SK-N-SH (cell line): ENCODE data around the gene COL23A1. TPM values are rescaled to one million over a fixed set of nuclear protein-coding genes. Genes with fewer than 3 reads are reported as not detected.

ENCODE experiments used
- CTCF ChIA-PET: fragments of 300-600, 350-600 bp; formaldehyde crosslinking; extraction: SDS; loops from one replicate; lab custom pipeline; 2021; lab: Yijun Ruan, JAX
- POLR2A ChIA-PET: fragments of 350-600 bp; sonication (Branson Sonifier 250); formaldehyde crosslinking; extraction: SDS; loops from one replicate; lab custom pipeline; 2020; ENCODE audit warnings: antibody characterized with exemption, inconsistent platforms; lab: Yijun Ruan, JAX
- DNase-seq: peaks from one replicate; pipeline ENCODE4 v3.0.0; 2012
- H2AFZ ChIP-seq: fragments of 200-600 bp; sonication (generic); 2 replicates; pipeline ENCODE4 v1.8.1; 2016; ENCODE audit warnings: antibody characterized with exemption, mild to moderate bottlenecking, low read depth
- H3F3A ChIP-seq: fragments of 200-600 bp; sonication (generic); replicated peaks from 2 replicates; pipeline ENCODE3; 2016; ENCODE audit warnings: antibody characterized with exemption, mild to moderate bottlenecking; ENCODE audit not compliant: insufficient read depth
- H3K27ac ChIP-seq, 2 experiments: fragments of 200-500 bp in 1 of 2; fragments of 200-600 bp in 1 of 2; sonication (Bioruptor generic) in 1 of 2; sonication (generic), shearing (Covaris generic) in 1 of 2; 2 replicates each; pipeline versions ENCODE4 v1.5.1 to v1.6.1; 2014 to 2016; ENCODE audit warnings: low read depth in 2 of 2, inconsistent platforms in 1 of 2, low read length in 1 of 2, mild to moderate bottlenecking in 1 of 2, mixed read lengths in 1 of 2
- H3K27me3 ChIP-seq: fragments of 200-600 bp; sonication (generic), shearing (Covaris generic); 2 replicates; pipeline ENCODE4 v1.6.1; 2016; ENCODE audit warnings: mixed run types; ENCODE audit not compliant: insufficient read depth
- H3K36me3 ChIP-seq, 2 experiments: fragments of 200-500 bp in 1 of 2; fragments of 200-600 bp in 1 of 2; sonication (Bioruptor generic) in 1 of 2; sonication (generic) in 1 of 2; replicated peaks in 1 of 2; 2 replicates each; pipeline versions ENCODE3 to v1.5.1; 2014 to 2016; ENCODE audit warnings: low read length in 1 of 2, mild to moderate bottlenecking in 1 of 2; ENCODE audit not compliant: insufficient read depth in 2 of 2, control insufficient read depth in 1 of 2
- H3K4me1 ChIP-seq, 2 experiments: fragments of 200-500 bp in 1 of 2; fragments of 200-600 bp in 1 of 2; sonication (Bioruptor generic) in 1 of 2; sonication (generic), shearing (Covaris generic) in 1 of 2; 2 replicates each; pipeline versions ENCODE4 v1.5.1 to v1.6.1; 2014 to 2016; ENCODE audit warnings: low read depth in 1 of 2, low read length in 1 of 2, mixed run types in 1 of 2; ENCODE audit not compliant: insufficient read depth in 2 of 2, control insufficient read depth in 1 of 2
- H3K4me2 ChIP-seq: fragments of 200-600 bp; sonication (generic), shearing (Covaris generic); 2 replicates; pipeline ENCODE4 v1.6.1; 2017; ENCODE audit warnings: mixed run types
- H3K4me3 ChIP-seq, 2 experiments: fragments of 200-500 bp in 1 of 2; fragments of 200-600 bp in 1 of 2; sonication (Bioruptor generic) in 1 of 2; sonication (generic), shearing (Covaris generic) in 1 of 2; 2 replicates each; pipeline versions ENCODE4 v1.5.1 to v1.8.1; 2014 to 2016; ENCODE audit warnings: low read depth in 2 of 2, inconsistent platforms in 1 of 2, low read length in 1 of 2, mild to moderate bottlenecking in 1 of 2, mixed read lengths in 1 of 2, moderate library complexity in 1 of 2
- H3K79me2 ChIP-seq: fragments of 200-600 bp; sonication (generic); 2 replicates; pipeline ENCODE4 v1.8.1; 2017; ENCODE audit warnings: mild to moderate bottlenecking; ENCODE audit not compliant: insufficient read depth
- H3K9ac ChIP-seq: fragments of 200-600 bp; sonication (generic); 2 replicates; pipeline ENCODE4 v1.6.1; 2017; ENCODE audit warnings: mixed run types
- H3K9me2 ChIP-seq: fragments of 200-600 bp; sonication (generic); 2 replicates; pipeline ENCODE4 v1.6.1; 2017; ENCODE audit warnings: mixed run types
- H3K9me3 ChIP-seq: fragments of 200-600 bp; sonication (generic); 2 replicates; pipeline ENCODE4 v1.6.1; 2017; ENCODE audit warnings: mixed run types, mild to moderate bottlenecking, moderate library complexity
- H4K20me1 ChIP-seq: fragments of 200-600 bp; sonication (generic); 2 replicates; pipeline ENCODE4 v1.6.1; 2017; ENCODE audit warnings: mild to moderate bottlenecking, mixed run types; ENCODE audit not compliant: insufficient read depth
- CHD2 ChIP-seq: fragments of 150-350 bp; IDR thresholded peaks from 2 replicates; pipeline ENCODE4 v1.6.1; 2018; ENCODE audit warnings: low read length; ENCODE audit not compliant: partially characterized antibody
- EZH2phosphoT487 ChIP-seq: fragments of 200-600 bp; sonication (generic); IDR thresholded peaks from 2 replicates; pipeline ENCODE4 v1.6.1; 2017; ENCODE audit warnings: low read depth, mixed run types, mild to moderate bottlenecking, antibody characterized with exemption, moderate library complexity, borderline replicate concordance
- FOSL2 ChIP-seq: IDR thresholded peaks from 2 replicates; pipeline ENCODE4 v1.4.0; 2012; ENCODE audit warnings: low read depth, mild to moderate bottlenecking, moderate library complexity, borderline replicate concordance
- FOXM1 ChIP-seq: IDR thresholded peaks from 2 replicates; pipeline ENCODE4 v1.4.0; 2012; ENCODE audit warnings: low read depth, mild to moderate bottlenecking
- GATA2 ChIP-seq: sonication (generic); formaldehyde crosslinking; IDR thresholded peaks from 2 replicates; pipeline ENCODE4 v1.5.0; 2020; ENCODE audit warnings: mild to moderate bottlenecking, missing genetic modification reagents
- MAX ChIP-seq: IDR thresholded peaks from 2 replicates; pipeline ENCODE4 v1.4.0; 2012; ENCODE audit warnings: low read depth
- MEF2A ChIP-seq: IDR thresholded peaks from 2 replicates; pipeline ENCODE4 v1.4.0; 2012; ENCODE audit warnings: low read depth, borderline replicate concordance
- MXI1 ChIP-seq: IDR thresholded peaks from 2 replicates; pipeline ENCODE4 v1.6.1; 2012; ENCODE audit warnings: mild to moderate bottlenecking, low read depth, low read length, improper control_type of control experiment
- NFIC ChIP-seq: IDR thresholded peaks from 2 replicates; pipeline ENCODE4 v1.4.0; 2012; ENCODE audit warnings: borderline replicate concordance
- NRF1 ChIP-seq: IDR thresholded peaks from 2 replicates; pipeline ENCODE4 v1.6.1; 2012; ENCODE audit warnings: low read depth, mild to moderate bottlenecking, low read length
- RAD21 ChIP-seq: IDR thresholded peaks from 2 replicates; pipeline ENCODE4 v1.6.1; 2012; ENCODE audit warnings: mild to moderate bottlenecking, low read length
- RCOR1 ChIP-seq: fragments of 150-350 bp; IDR thresholded peaks from 2 replicates; pipeline ENCODE4 v1.6.1; 2017; ENCODE audit warnings: antibody characterized with exemption, low read length
- TCF12 ChIP-seq: IDR thresholded peaks from 2 replicates; pipeline ENCODE4 v1.4.0; 2012
- TEAD4 ChIP-seq: IDR thresholded peaks from 2 replicates; pipeline ENCODE4 v1.4.0; 2012; ENCODE audit warnings: mild to moderate bottlenecking, borderline replicate concordance; ENCODE audit not compliant: insufficient read depth
- ZBTB33 ChIP-seq: IDR thresholded peaks from 2 replicates; pipeline ENCODE4 v1.4.0; 2012; ENCODE audit warnings: low read depth, borderline replicate concordance
- WGBS: methylation state at CpG from one replicate; pipeline ENCODE4 v1.1.6; 2017; ENCODE audit warnings: low lambda C conversion rate; 5-methylcytosine and 5-hydroxymethylcytosine counted together
- polyA plus RNA-seq, 3 experiments: library from polyadenylated mRNA; depleted of rRNA; stranded (reverse); fragments of >200 nt; gene quantifications; 2 replicates each; pipeline ENCODE4 v1.2.3, GENCODE V29; 2012
- TF ChIP-seq, protein P1 (sequence below): IDR thresholded peaks from 2 replicates; pipeline ENCODE4 v1.6.1; 2012; ENCODE audit warnings: mild to moderate bottlenecking, low read depth, low read length, moderate library complexity
- TF ChIP-seq, protein P2 (sequence below): IDR thresholded peaks from 2 replicates; pipeline ENCODE4; 2012
- TF ChIP-seq, protein P3 (sequence below): fragments of 200-600 bp; sonication (generic); IDR thresholded peaks from 2 replicates; pipeline ENCODE4 v1.6.1; 2017; ENCODE audit warnings: antibody characterized with exemption, mild to moderate bottlenecking, moderate library complexity

The COL23A1 gene
- polyA plus RNA-seq, 1 of the 3 experiments (the other 2 are of a cell fraction) = 0.10 TPM

- H3K9ac ChIP-seq = no peak overlapping the region
- H3K79me2 ChIP-seq = no peaks in the 10 kb centered on the region
- no peak overlapping the region for H3K4me3 ChIP-seq
- TF ChIP-seq NRF1 = no peak
- TF ChIP-seq, protein P1, sequence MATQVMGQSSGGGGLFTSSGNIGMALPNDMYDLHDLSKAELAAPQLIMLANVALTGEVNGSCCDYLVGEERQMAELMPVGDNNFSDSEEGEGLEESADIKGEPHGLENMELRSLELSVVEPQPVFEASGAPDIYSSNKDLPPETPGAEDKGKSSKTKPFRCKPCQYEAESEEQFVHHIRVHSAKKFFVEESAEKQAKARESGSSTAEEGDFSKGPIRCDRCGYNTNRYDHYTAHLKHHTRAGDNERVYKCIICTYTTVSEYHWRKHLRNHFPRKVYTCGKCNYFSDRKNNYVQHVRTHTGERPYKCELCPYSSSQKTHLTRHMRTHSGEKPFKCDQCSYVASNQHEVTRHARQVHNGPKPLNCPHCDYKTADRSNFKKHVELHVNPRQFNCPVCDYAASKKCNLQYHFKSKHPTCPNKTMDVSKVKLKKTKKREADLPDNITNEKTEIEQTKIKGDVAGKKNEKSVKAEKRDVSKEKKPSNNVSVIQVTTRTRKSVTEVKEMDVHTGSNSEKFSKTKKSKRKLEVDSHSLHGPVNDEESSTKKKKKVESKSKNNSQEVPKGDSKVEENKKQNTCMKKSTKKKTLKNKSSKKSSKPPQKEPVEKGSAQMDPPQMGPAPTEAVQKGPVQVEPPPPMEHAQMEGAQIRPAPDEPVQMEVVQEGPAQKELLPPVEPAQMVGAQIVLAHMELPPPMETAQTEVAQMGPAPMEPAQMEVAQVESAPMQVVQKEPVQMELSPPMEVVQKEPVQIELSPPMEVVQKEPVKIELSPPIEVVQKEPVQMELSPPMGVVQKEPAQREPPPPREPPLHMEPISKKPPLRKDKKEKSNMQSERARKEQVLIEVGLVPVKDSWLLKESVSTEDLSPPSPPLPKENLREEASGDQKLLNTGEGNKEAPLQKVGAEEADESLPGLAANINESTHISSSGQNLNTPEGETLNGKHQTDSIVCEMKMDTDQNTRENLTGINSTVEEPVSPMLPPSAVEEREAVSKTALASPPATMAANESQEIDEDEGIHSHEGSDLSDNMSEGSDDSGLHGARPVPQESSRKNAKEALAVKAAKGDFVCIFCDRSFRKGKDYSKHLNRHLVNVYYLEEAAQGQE = no peak
- no peak for TF ChIP-seq TCF12
- no peak for TF ChIP-seq MXI1
- TF ChIP-seq, protein P2, sequence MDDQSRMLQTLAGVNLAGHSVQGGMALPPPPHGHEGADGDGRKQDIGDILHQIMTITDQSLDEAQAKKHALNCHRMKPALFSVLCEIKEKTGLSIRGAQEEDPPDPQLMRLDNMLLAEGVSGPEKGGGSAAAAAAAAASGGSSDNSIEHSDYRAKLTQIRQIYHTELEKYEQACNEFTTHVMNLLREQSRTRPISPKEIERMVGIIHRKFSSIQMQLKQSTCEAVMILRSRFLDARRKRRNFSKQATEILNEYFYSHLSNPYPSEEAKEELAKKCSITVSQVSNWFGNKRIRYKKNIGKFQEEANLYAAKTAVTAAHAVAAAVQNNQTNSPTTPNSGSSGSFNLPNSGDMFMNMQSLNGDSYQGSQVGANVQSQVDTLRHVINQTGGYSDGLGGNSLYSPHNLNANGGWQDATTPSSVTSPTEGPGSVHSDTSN = no peak
- TF ChIP-seq CHD2 = no peak
- no peak for TF ChIP-seq MAX
- no peak for TF ChIP-seq EZH2phosphoT487
- no peak for TF ChIP-seq NFIC
- no peak for TF ChIP-seq GATA2
- no peak for TF ChIP-seq RAD21
- no peak for TF ChIP-seq FOXM1
- TF ChIP-seq ZBTB33 = no peak
- no peak for TF ChIP-seq TEAD4
- no peak for TF ChIP-seq RCOR1
- TF ChIP-seq, protein P3, sequence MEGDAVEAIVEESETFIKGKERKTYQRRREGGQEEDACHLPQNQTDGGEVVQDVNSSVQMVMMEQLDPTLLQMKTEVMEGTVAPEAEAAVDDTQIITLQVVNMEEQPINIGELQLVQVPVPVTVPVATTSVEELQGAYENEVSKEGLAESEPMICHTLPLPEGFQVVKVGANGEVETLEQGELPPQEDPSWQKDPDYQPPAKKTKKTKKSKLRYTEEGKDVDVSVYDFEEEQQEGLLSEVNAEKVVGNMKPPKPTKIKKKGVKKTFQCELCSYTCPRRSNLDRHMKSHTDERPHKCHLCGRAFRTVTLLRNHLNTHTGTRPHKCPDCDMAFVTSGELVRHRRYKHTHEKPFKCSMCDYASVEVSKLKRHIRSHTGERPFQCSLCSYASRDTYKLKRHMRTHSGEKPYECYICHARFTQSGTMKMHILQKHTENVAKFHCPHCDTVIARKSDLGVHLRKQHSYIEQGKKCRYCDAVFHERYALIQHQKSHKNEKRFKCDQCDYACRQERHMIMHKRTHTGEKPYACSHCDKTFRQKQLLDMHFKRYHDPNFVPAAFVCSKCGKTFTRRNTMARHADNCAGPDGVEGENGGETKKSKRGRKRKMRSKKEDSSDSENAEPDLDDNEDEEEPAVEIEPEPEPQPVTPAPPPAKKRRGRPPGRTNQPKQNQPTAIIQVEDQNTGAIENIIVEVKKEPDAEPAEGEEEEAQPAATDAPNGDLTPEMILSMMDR = no peak
- no peak for TF ChIP-seq FOSL2
- TF ChIP-seq MEF2A = no peak
- TF ChIP-seq, all 33 proteins: peak for 0
- DNase-seq = no peak
- no peaks in the 10 kb centered on the region for H3K36me3 ChIP-seq
- H3K4me1 ChIP-seq = peaks cover 0 to 25% of the 10 kb centered on the region in 2 experiments; a peak in 1 of 4 replicates
- no peak overlapping the region for H2AFZ ChIP-seq
- no peak overlapping the region for H3K27ac ChIP-seq
- ChIA-PET POLR2A (no interaction called here), CTCF (interaction anchor here (1.0 to 1.5 kb wide), 2 partner anchors 18 to 45 kb away, joined by 5 to 6 read pairs; no protein-coding TSS in a partner anchor)
- no peaks in the 10 kb centered on the region for H4K20me1 ChIP-seq
- H3K9me2 ChIP-seq = no peaks in the 10 kb centered on the region
- no peaks in the 10 kb centered on the region for H3F3A ChIP-seq
- WGBS = 64% methylated on average over 7 of the region's 9 CpGs
- H3K27me3 ChIP-seq = no peaks in the 10 kb centered on the region
- H3K4me2 ChIP-seq = no peak overlapping the region
- H3K9me3 ChIP-seq = no peaks in the 10 kb centered on the region; the same call in 1 of the 2 replicates
Observed at GRCh38 chr5:178479261-178479660, 110.9 kb downstream of the COL23A1 start.
